HL-60/S4 treated with phorbol 12-myristate 13-acetate at 8.2 ng/mL for 4 days and 3 days (cell line): ENCODE results near the gene CPZ.

Experiments used
- in situ Hi-C: fragments of 300-500 bp; cut with MboI; formaldehyde crosslinking; loops from 2 replicates; pipeline ENCODE4 v1.15.0; 2022; ENCODE audit warnings: low sequenced_read_pairs

The CPZ gene

GRCh38 chr4:8579526-8580320, 12.8 kb upstream of the CPZ start:
- in situ Hi-C loops: loop anchor here (25.0 kb wide), 1 partner anchor 333 kb away; no protein-coding TSS in a partner anchor

- in situ Hi-C loops: loop anchor here (25.0 kb wide), 1 partner anchor 332 kb away; no protein-coding TSS in a partner anchor
These were observed 12.1 kb upstream of the CPZ start, which contains the start of gene GPR78 for GRCh38 chr4:8580321-8581093. Gene GPR78, plus strand, starts transcription at chr4:8580392. Its CDS starts 591 bp downstream, at chr4:8580983.

GRCh38 chr4:8581094-8581861, 11.3 kb upstream of the CPZ start:
- in situ Hi-C loops: loop anchor here (25.0 kb wide), 1 partner anchor 331 kb away; no protein-coding TSS in a partner anchor

GRCh38 chr4:8582016-8582415, 10.5 kb upstream of the CPZ start:
- in situ Hi-C loops: loop anchor here (25.0 kb wide), 1 partner anchor 330 kb away; no protein-coding TSS in a partner anchor

GRCh38 chr4:8582436-8582835, 10.1 kb upstream of the CPZ start:
- in situ Hi-C loops: loop anchor here (25.0 kb wide), 1 partner anchor 330 kb away; no protein-coding TSS in a partner anchor

GRCh38 chr4:8582941-8583654, 9.5 kb upstream of the CPZ start:
- in situ Hi-C loops: loop anchor here (25.0 kb wide), 1 partner anchor 329 kb away; no protein-coding TSS in a partner anchor

- in situ Hi-C loops: loop anchor here (25.0 kb wide), 1 partner anchor 329 kb away; no protein-coding TSS in a partner anchor
These were observed 8.9 kb upstream of the CPZ start for GRCh38 chr4:8583655-8584025.

- in situ Hi-C loops: loop anchor here (25.0 kb wide), 1 partner anchor 327 kb away; no protein-coding TSS in a partner anchor
These were observed 7.4 kb upstream of the CPZ start for GRCh38 chr4:8585186-8585585.

GRCh38 chr4:8585721-8586212, 6.8 kb upstream of the CPZ start:
- in situ Hi-C loops: loop anchor here (25.0 kb wide), 1 partner anchor 327 kb away; no protein-coding TSS in a partner anchor

- in situ Hi-C loops: loop anchor here (25.0 kb wide), 1 partner anchor 326 kb away; no protein-coding TSS in a partner anchor
These were observed 6.3 kb upstream of the CPZ start for GRCh38 chr4:8586246-8586645.

GRCh38 chr4:8586671-8587468, 5.7 kb upstream of the CPZ start:
- in situ Hi-C loops: loop anchor here (25.0 kb wide), 1 partner anchor 325 kb away; no protein-coding TSS in a partner anchor

GRCh38 chr4:8587469-8588195, 4.9 kb upstream of the CPZ start:
- in situ Hi-C loops: loop anchor here (25.0 kb wide), 1 partner anchor 325 kb away; no protein-coding TSS in a partner anchor

GRCh38 chr4:8588196-8588470, 4.4 kb upstream of the CPZ start:
- in situ Hi-C loops: loop anchor here (25.0 kb wide), 1 partner anchor 324 kb away; no protein-coding TSS in a partner anchor

- in situ Hi-C loops: loop anchor here (25.0 kb wide), 1 partner anchor 323 kb away; no protein-coding TSS in a partner anchor
These were observed 3.2 kb upstream of the CPZ start for GRCh38 chr4:8589336-8589735.

GRCh38 chr4:8589823-8590545, 2.6 kb upstream of the CPZ start:
- in situ Hi-C loops: loop anchor here (25.0 kb wide), 1 partner anchor 322 kb away; no protein-coding TSS in a partner anchor

GRCh38 chr4:8590546-8590880, 2.1 kb upstream of the CPZ start:
- in situ Hi-C loops: loop anchor here (25.0 kb wide), 1 partner anchor 322 kb away; no protein-coding TSS in a partner anchor

GRCh38 chr4:8591114-8591513, 1.5 kb upstream of the CPZ start:
- in situ Hi-C loops: loop anchor here (25.0 kb wide), 1 partner anchor 321 kb away; no protein-coding TSS in a partner anchor
